Measurements from ENCODE around the gene DUSP5. TPM values are rescaled to one million over a fixed set of nuclear protein-coding genes. Genes with fewer than 3 reads are reported as not detected.

The DUSP5 gene, protein sequence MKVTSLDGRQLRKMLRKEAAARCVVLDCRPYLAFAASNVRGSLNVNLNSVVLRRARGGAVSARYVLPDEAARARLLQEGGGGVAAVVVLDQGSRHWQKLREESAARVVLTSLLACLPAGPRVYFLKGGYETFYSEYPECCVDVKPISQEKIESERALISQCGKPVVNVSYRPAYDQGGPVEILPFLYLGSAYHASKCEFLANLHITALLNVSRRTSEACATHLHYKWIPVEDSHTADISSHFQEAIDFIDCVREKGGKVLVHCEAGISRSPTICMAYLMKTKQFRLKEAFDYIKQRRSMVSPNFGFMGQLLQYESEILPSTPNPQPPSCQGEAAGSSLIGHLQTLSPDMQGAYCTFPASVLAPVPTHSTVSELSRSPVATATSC
- total RNA-seq, result 1 to 10 TPM; 1.3 to 2.9 (median 2.4) TPM
- 10 to 100 TPM in 1 of 3 donors, 1 to 10 TPM in 2; 1.2 to 77.5 (median 1.9) TPM for polyA plus RNA-seq
- long read RNA-seq, donor 1, partial matches to known transcripts, result 0 of 4 reads
- long read RNA-seq, donor 1, other reads (novel, unspliced or antisense), result 0 of 4 reads
- long read RNA-seq, donor 2, partial matches to known transcripts, result 1 of 3 reads
- long read RNA-seq, donor 2, other reads (novel, unspliced or antisense), result 0 of 3 reads

DNA sequence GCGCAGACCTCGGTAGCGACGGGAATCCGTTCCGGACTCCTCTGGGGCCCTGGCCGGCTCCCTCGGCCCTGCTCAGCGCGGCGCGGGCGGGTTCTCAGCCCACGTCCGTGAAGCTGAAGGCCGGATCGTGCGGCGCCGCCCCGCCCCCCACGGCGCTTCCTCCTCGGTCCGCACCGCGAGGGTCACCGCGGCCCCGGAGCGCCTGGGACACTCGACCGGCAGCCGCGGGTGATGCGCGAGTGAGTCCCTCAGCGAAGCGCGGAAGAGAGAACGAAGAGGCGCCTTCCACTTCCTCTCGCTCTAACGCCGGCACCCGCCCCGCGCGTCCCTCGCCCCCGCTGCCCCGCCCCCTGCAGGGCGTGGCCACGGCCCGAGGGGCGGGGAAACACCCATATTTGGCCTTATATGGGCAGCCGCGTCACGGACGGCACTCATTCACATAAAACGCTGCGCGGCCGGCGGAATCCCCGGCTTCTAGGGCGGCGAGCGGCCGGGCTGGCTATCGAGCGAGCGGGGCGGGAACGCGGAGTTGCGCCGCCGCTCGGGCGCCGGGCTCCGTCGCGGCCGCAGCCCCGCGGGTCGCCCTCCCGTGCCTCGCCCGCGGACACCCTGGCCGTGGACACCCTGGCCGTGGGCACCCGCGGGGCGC is at the start of gene DUSP5:
Gene DUSP5 (plus strand): TSS at position 470 of the 649 bp plus-strand sequence. CDS start 215 bp downstream, outside the sequence.
- H3K4me1 ChIP-seq, result peaks cover 31% of the 10 kb centered on the region
- peak within 1 kb of the TSS; percentile 86 for H3K4me3 ChIP-seq
- no peaks in the 10 kb centered on the region for H3K36me3 ChIP-seq (ENCODE audit: insufficient read depth in 1 of 2, low read depth in 1 of 2)
- H3K9me3 ChIP-seq, result no peaks in the 10 kb centered on the region
- peak; percentile 92 to 97 (median 95) for ATAC-seq
- peak; percentile 93 to 95 for DNase-seq
- TF ChIP-seq CTCF (IDR thresholded peaks at IDR 0.05), result peak; percentile 1
- H3K27ac ChIP-seq, result peak within 1 kb of the TSS; percentile 81
- whole genome bisulfite sequencing, 3 donors, result 0 to 2% (median 1%) methylated on average over 54 to 98 of the region's 98 CpGs
- intact Hi-C loops (cut with DNase I), result loop anchor here in 1 of 2 donors (5.0 to 10.0 kb wide), 2 partner anchors 143 to 185 kb away; no protein-coding TSS in a partner anchor
- peaks cover 0 to 19% (median 2%) of the 10 kb centered on the region in 3 donors for H3K27me3 ChIP-seq (ENCODE audit: insufficient read depth in 3 of 3, low read length in 2 of 3)

GRCh38 chr10:110448682-110449418 is 48.9 kb upstream of the DUSP5 start:
- WGBS, 3 donors, result 95 to 99% (median 96%) methylated on average over 3 of the region's 3 CpGs
- no peak for TF ChIP-seq CTCF (IDR thresholded peaks at IDR 0.05)
- H3K27me3 ChIP-seq (ENCODE audit: insufficient read depth in 3 of 3, low read length in 2 of 3), result no peaks in the 10 kb centered on the region
- no peaks in the 10 kb centered on the region for H3K4me1 ChIP-seq
- H3K9me3 ChIP-seq, result no peaks in the 10 kb centered on the region
- no peaks in the 10 kb centered on the region for H3K36me3 ChIP-seq (ENCODE audit: insufficient read depth in 1 of 2, low read depth in 1 of 2)
- intact Hi-C loops (cut with DNase I), result no loop called here
- H3K27ac ChIP-seq, result no peak overlapping the region
- no peak overlapping the region for H3K4me3 ChIP-seq
- DNase-seq (no peak), ATAC-seq (no peak)

DNA sequence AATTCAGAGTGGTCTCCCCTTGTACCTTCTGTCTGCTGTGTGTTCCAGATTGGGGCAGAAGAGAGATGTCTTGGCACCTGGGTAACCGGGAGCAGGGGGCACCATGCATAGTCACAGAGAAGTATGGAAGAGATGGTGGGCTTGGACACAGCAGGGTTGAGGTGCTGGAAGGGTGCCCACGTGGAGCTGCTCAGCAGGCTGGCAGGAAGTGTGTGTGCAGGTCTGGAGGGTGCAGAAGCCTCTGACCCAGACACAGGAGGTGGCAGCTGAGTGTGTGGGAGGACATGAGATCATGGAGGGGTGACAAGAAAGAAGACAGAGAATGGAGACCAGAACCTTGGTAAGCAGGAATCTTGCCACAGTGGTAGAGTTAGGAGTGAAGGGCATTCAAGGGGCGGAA is 42.3 kb upstream of the DUSP5 start:
- 42 to 74% (median 49%) methylated on average over 3 of the region's 3 CpGs for WGBS, 3 donors
- intact Hi-C loops (cut with DNase I), result no loop called here
- no peaks in the 10 kb centered on the region for H3K4me1 ChIP-seq
- TF ChIP-seq CTCF (IDR thresholded peaks at IDR 0.05), result no peak
- DNase-seq, result no peak
- no peaks in the 10 kb centered on the region for H3K27me3 ChIP-seq (ENCODE audit: insufficient read depth in 3 of 3, low read length in 2 of 3)
- H3K4me3 ChIP-seq, result no peak overlapping the region
- no peak overlapping the region for H3K27ac ChIP-seq
- H3K9me3 ChIP-seq, result no peaks in the 10 kb centered on the region
- no peaks in the 10 kb centered on the region for H3K36me3 ChIP-seq (ENCODE audit: insufficient read depth in 1 of 2, low read depth in 1 of 2)
- ATAC-seq, result no peak

- TF ChIP-seq CTCF (IDR thresholded peaks at IDR 0.05), result no peak
- Histone ChIP-seq H3K27ac (no peak overlapping the region), H3K9me3 (no peaks in the 10 kb centered on the region), H3K4me1 (no peaks in the 10 kb centered on the region), H3K4me3 (no peak overlapping the region), H3K36me3 (ENCODE audit: insufficient read depth in 1 of 2, low read depth in 1 of 2) (no peaks in the 10 kb centered on the region), H3K27me3 (ENCODE audit: insufficient read depth in 3 of 3, low read length in 2 of 3) (no peaks in the 10 kb centered on the region)
- DNase-seq (no peak), ATAC-seq (peak in 3 of 4 donors; percentile 55 to 83 (median 73))
- intact Hi-C loops (cut with DNase I), result no loop called here
- WGBS, 3 donors, result 21 to 50% (median 25%) methylated on average over 1 of the region's 1 CpG
Measured at GRCh38 chr10:110456046-110456445, 41.7 kb upstream of the DUSP5 start.
